Stimulated activated CD4-positive, alpha-beta T cell treated with anti-CD3 and anti-CD28 coated beads, Interleukin-4, amount 100 ng/mL, for 24 hours (primary cell): ENCODE data around the gene KRTAP5-9.
"Not testable (repeated sequence)": the region's sequence is repeated elsewhere in the genome, so short reads cannot be mapped to it uniquely, and the experiment has no call there.

Experiments
- DNase-seq: peaks from one replicate; pipeline ENCODE4 v3.0.0-alpha.2; 2020

The KRTAP5-9 gene

GRCh38 chr11:71563406-71563805, 15.2 kb downstream of the KRTAP5-9 start:
- peak; percentile 8 for DNase-seq

- DNase-seq: no peak
These were observed 16.2 kb downstream of the KRTAP5-9 start for GRCh38 chr11:71564430-71564829.

GRCh38 chr11:71565263-71565662, 17.0 kb downstream of the KRTAP5-9 start, which contains the start of gene KRTAP5-10:
KRTAP5-10 (plus strand) TSS chr11:71565563; CDS start chr11:71565588, 25 bp downstream.
- no peak for DNase-seq

GRCh38 chr11:71566081-71566620, 17.9 kb downstream of the KRTAP5-9 start:
- DNase-seq: no peak

GRCh38 chr11:71566626-71567599, 18.7 kb downstream of the KRTAP5-9 start:
- not testable (repeated sequence) for DNase-seq

- DNase-seq: not testable (repeated sequence)
These were observed 19.4 kb downstream of the KRTAP5-9 start for GRCh38 chr11:71567633-71568032.

- DNase-seq: no peak
These were observed 20.6 kb downstream of the KRTAP5-9 start for GRCh38 chr11:71568704-71569349.

- not testable (repeated sequence) for DNase-seq
These were observed 23.1 kb downstream of the KRTAP5-9 start for GRCh38 chr11:71571101-71571850.

GRCh38 chr11:71572811-71573210, 24.6 kb downstream of the KRTAP5-9 start:
- DNase-seq: no peak

- DNase-seq: no peak
These were observed 26.2 kb downstream of the KRTAP5-9 start for GRCh38 chr11:71574418-71574817.

- no peak for DNase-seq
These were observed 27.7 kb downstream of the KRTAP5-9 start for GRCh38 chr11:71575723-71576424.

GRCh38 chr11:71576688-71577465, 28.7 kb downstream of the KRTAP5-9 start:
- DNase-seq: not testable (repeated sequence)

- DNase-seq: no peak
These were observed 29.3 kb downstream of the KRTAP5-9 start for GRCh38 chr11:71577469-71578004.

- not testable (repeated sequence) for DNase-seq
These were observed 31.3 kb downstream of the KRTAP5-9 start for GRCh38 chr11:71579513-71579912.

GRCh38 chr11:71580057-71581003, 32.1 kb downstream of the KRTAP5-9 start:
- DNase-seq: peak; percentile 36

GRCh38 chr11:71581826-71582225, 33.6 kb downstream of the KRTAP5-9 start:
- DNase-seq: no peak

- no peak for DNase-seq
These were observed 34.2 kb downstream of the KRTAP5-9 start, which contains the start of gene KRTAP5-11 for GRCh38 chr11:71582309-71582895. KRTAP5-11 (minus strand) TSS chr11:71582875; CDS start chr11:71582837, 38 bp downstream.

- DNase-seq: not testable (repeated sequence)
These were observed 34.7 kb downstream of the KRTAP5-9 start for GRCh38 chr11:71582969-71583368.

GRCh38 chr11:71585673-71586072, 37.5 kb downstream of the KRTAP5-9 start:
- not testable (repeated sequence) for DNase-seq
